K562 (cell line): ENCODE data around the gene IQCE. TPM values are rescaled to one million over a fixed set of nuclear protein-coding genes. Genes with fewer than 3 reads are reported as not detected.

Experiments
- ATAC-seq: fragments of 200-7000 bp; cut with Tn5 transposase; 3 replicates; pipeline ENCODE4 v1.9.1; 2020; ENCODE audit warnings: moderate library complexity
- BruUV-seq: library from RNA; stranded (reverse); fragments of 400-500 nt; replicated peaks from 2 replicates; lab custom pipeline; 2021; lab: Mats Ljungman, UMichigan
- CTCF ChIA-PET: fragments of 300-600 bp; formaldehyde crosslinking; extraction: SDS; loops from one replicate; lab custom pipeline; 2021; ENCODE audit warnings: low intra/inter-chr PET ratio; lab: Yijun Ruan, JAX
- POLR2A ChIA-PET: fragments of 300-600, 350-650 bp; sonication (Branson Sonifier 250); formaldehyde crosslinking; extraction: SDS; loops from one replicate; lab custom pipeline; 2021; ENCODE audit warnings: antibody characterized with exemption, inconsistent platforms; lab: Yijun Ruan, JAX
- DNase-seq, 4 experiments: peaks; one replicate each; pipeline versions ENCODE4 v3.0.0 to v3.0.0-alpha.2; 2011 to 2018; ENCODE audit warnings: low spot score in 3 of 4, mixed read lengths in 3 of 4; ENCODE audit errors: extremely low read depth in 1 of 4
- FAIRE-seq: peaks from 2 replicates; lab custom pipeline; 2011; peaks lifted over from hg19 to GRCh38; lab: Jason Lieb, UNC
- H2AFZ ChIP-seq: 2 replicates; pipeline ENCODE4 v1.6.0; 2011; ENCODE audit warnings: low read depth, low read length, control low read depth, inconsistent platforms
- H3K27ac ChIP-seq: fragments of 200-600 bp; 3 replicates; pipeline ENCODE4 v1.8.0; 2011; ENCODE audit warnings: low read depth, mild to moderate bottlenecking, control low read depth, inconsistent platforms, low read length, moderate library complexity, mixed read lengths; ENCODE audit errors: extremely low read depth
- H3K27me3 ChIP-seq, 2 experiments: fragments of 300-600 bp in 1 of 2; 2 replicates in 1 of 2; 3 replicates in 1 of 2; pipeline versions ENCODE4 v1.6.0 to v1.8.0; 2011; ENCODE audit warnings: inconsistent platforms in 2 of 2, low read length in 2 of 2, mild to moderate bottlenecking in 1 of 2, mixed read lengths in 1 of 2, moderate library complexity in 1 of 2; ENCODE audit not compliant: control insufficient read depth in 2 of 2, insufficient read depth in 2 of 2
- H3K36me3 ChIP-seq: fragments of 300-600 bp; 3 replicates; pipeline ENCODE4 v1.8.0; 2011; ENCODE audit warnings: mild to moderate bottlenecking, low read length, inconsistent platforms; ENCODE audit not compliant: control insufficient read depth, insufficient read depth
- H3K4me1 ChIP-seq, 2 experiments: fragments of 200-600 bp in 1 of 2; replicated peaks in 1 of 2; 2 replicates in 1 of 2; 3 replicates in 1 of 2; pipeline versions ENCODE4 v1.5.1 to v1.8.0; 2011; ENCODE audit warnings: inconsistent platforms in 2 of 2, low read length in 2 of 2, mild to moderate bottlenecking in 1 of 2, mixed read lengths in 1 of 2, moderate library complexity in 1 of 2; ENCODE audit not compliant: control insufficient read depth in 2 of 2, insufficient read depth in 2 of 2
- H3K4me2 ChIP-seq: 2 replicates; pipeline ENCODE4 v1.6.1; 2011; ENCODE audit warnings: low read length, control low read depth, inconsistent platforms, mixed read lengths; ENCODE audit not compliant: insufficient read depth
- H3K4me3 ChIP-seq: fragments of 200-600 bp; sonication (generic), shearing (Covaris generic); 2 replicates; pipeline ENCODE4 v1.5.1; 2016; ENCODE audit warnings: control low read depth, inconsistent platforms
- H3K79me2 ChIP-seq: fragments of 200-600 bp; 3 replicates; pipeline ENCODE4 v1.8.0; 2011; ENCODE audit warnings: low read length, inconsistent platforms; ENCODE audit not compliant: control insufficient read depth, insufficient read depth
- H3K9ac ChIP-seq, 2 experiments: 2 replicates each; pipeline versions ENCODE4 v1.6.0 to v1.6.1; 2011; ENCODE audit warnings: low read depth in 2 of 2, low read length in 2 of 2, control low read depth in 1 of 2, inconsistent platforms in 1 of 2, mild to moderate bottlenecking in 1 of 2, mixed read lengths in 1 of 2; ENCODE audit not compliant: insufficient read depth in 1 of 2
- H3K9me1 ChIP-seq: one replicate; pipeline ENCODE4 v1.6.0; 2011; ENCODE audit warnings: inconsistent platforms, mild to moderate bottlenecking, low read length, moderate library complexity; ENCODE audit not compliant: control insufficient read depth, insufficient read depth
- H3K9me3 ChIP-seq: replicated peaks from 2 replicates; pipeline ENCODE4 v1.5.1; 2011; ENCODE audit warnings: low read depth, low read length, inconsistent platforms; ENCODE audit not compliant: control insufficient read depth, insufficient read depth
- H4K20me1 ChIP-seq: replicated peaks from 2 replicates; pipeline ENCODE4 v1.6.1; 2011; ENCODE audit warnings: low read length, inconsistent platforms, mixed read lengths; ENCODE audit not compliant: control insufficient read depth, insufficient read depth
- C11orf30 ChIP-seq: fragments of 450-650 bp; IDR thresholded peaks from 2 replicates; pipeline ENCODE4 v1.6.1; 2016; ENCODE audit warnings: low read depth, mild to moderate bottlenecking
- POLR2G ChIP-seq: fragments of 200-400 bp; formaldehyde crosslinking; IDR thresholded peaks from 2 replicates; pipeline ENCODE4 v1.6.1; 2017; ENCODE audit warnings: low read depth, mild to moderate bottlenecking, antibody characterized with exemption, low read length, moderate library complexity
- RBFOX2 ChIP-seq: fragments of 200-400 bp; formaldehyde crosslinking; IDR thresholded peaks from 2 replicates; pipeline ENCODE4 v1.6.1; 2017; ENCODE audit warnings: low read depth, mild to moderate bottlenecking, low read length, moderate library complexity
- ZNF121 ChIP-seq: sonication (generic); formaldehyde crosslinking; conservative IDR thresholded peaks from 2 replicates; pipeline ENCODE4 v1.8.0; 2022; ENCODE audit warnings: missing genetic modification reagents
- ZNF79 ChIP-seq: fragments of 250-450 bp; sonication (Bioruptor Pico); IDR thresholded peaks from 2 replicates; pipeline ENCODE4 v1.4.0; 2020; ENCODE audit warnings: low read depth, mild to moderate bottlenecking, moderate library complexity
- WGBS: fragments of 100-300 bp; shearing (Covaris generic); methylation state at CpG from one replicate; pipeline ENCODE4 v1.1.6; 2016; ENCODE audit warnings: low coverage, mixed read lengths; ENCODE audit not compliant: insufficient coverage; ENCODE audit errors: missing lambda C conversion rate; 5-methylcytosine and 5-hydroxymethylcytosine counted together
- in situ Hi-C: fragments of 300-500 bp; cut with MboI; formaldehyde crosslinking; loops from 4 replicates; pipeline ENCODE4 v1.15.0; 2018; ENCODE audit warnings: inconsistent platforms, mixed read lengths
- intact Hi-C: fragments of 100-400 bp; cut with micrococcal nuclease; formaldehyde crosslinking; loops from 2 replicates; pipeline ENCODE4 v1.14.2; 2022
- polyA plus RNA-seq, 8 experiments: library from polyadenylated mRNA; depleted of rRNA in 4 of 8; stranded (reverse) in 5 of 8; unstranded in 3 of 8; fragments of >200 nt; fragmentation: Nextera tagmentation in 2 of 8; fragmentation: Illumina TruSeq in 1 of 8; extraction: Ambion mirVana in 2 of 8; extraction: Trizol in 1 of 8; gene quantifications; 2 replicates each; pipeline versions ENCODE4 v1.2.1 to v1.2.3, GENCODE V29; 2011 to 2014; ENCODE audit warnings: inconsistent platforms in 1 of 8, missing spikeins in 1 of 8
- total RNA-seq, 7 experiments: library from RNA; depleted of rRNA in 6 of 7; stranded (reverse); fragments of >200 nt in 6 of 7; fragmentation: Illumina TruSeq in 2 of 7; extraction: Trizol in 2 of 7; gene quantifications; 2 replicates each; pipeline versions ENCODE4 v1.2.1 to v1.2.3, GENCODE V29; 2011 to 2021; ENCODE audit warnings: low replicate concordance in 1 of 7
- TF ChIP-seq, protein P1 (sequence below): fragments of 450-650 bp; IDR thresholded peaks from 2 replicates; pipeline ENCODE4 v1.6.1; 2016; ENCODE audit warnings: antibody characterized with exemption

The IQCE gene
- total and polyA plus RNA-seq, 9 of the 15 experiments (the other 6 are each of a cell fraction or from before 2014, with no cell fraction given) = 0.18 to 8.5 (median 4.2) TPM

DNA sequence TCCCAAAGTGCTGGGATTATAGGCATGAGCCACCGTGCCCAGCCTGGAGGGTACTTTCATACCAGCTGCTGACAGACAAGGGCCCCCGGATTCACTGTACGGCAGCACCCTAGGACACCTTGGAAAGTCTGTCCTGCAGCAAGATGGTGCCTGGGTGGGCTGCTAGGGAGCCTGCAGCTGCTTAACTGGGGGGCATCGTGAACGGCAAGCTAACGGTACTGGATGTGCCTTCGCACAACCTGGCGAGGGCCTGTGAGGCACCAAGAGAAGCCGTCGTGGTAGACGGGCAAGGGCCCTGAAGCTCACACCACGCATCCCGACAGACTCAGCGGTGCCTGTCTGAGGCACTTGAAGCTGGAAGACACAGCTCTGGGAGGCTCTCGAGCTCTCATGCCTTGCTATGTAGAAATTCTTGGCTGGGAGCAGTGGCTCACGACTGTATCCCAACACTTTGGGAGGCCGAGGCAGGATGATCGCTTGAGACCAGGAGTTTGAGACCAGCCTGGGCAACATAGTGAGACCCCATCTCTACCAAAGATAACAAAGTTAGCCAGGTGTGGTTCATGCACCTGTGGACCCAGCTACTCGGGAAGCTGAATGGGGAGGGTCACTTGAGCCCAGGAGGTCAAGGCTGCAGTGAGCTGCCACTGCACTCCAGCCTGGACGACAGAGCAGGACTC, 12.9 kb upstream of the IQCE start:
- peak; percentile 32; the same call in 1 of the 2 replicates for TF ChIP-seq POLR2G
- TF ChIP-seq RBFOX2 = 0 out of 2 replicates have a peak, but pooled peaks have one; percentile 35
- 0 out of 2 replicates have a peak, but pooled peaks have one; percentile 7 for TF ChIP-seq ZNF121
- TF ChIP-seq, protein P1, sequence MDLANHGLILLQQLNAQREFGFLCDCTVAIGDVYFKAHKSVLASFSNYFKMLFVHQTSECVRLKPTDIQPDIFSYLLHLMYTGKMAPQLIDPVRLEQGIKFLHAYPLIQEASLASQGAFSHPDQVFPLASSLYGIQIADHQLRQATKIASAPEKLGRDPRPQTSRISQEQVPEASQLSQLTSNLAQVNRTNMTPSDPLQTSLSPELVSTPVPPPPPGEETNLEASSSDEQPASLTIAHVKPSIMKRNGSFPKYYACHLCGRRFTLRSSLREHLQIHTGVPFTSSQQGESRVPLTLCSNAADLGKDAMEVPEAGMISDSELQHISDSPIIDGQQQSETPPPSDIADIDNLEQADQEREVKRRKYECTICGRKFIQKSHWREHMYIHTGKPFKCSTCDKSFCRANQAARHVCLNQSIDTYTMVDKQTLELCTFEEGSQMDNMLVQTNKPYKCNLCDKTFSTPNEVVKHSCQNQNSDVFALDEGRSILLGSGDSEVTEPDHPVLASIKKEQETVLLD = no peak
- TF ChIP-seq C11orf30 = no peak
- TF ChIP-seq ZNF79 (CRISPR knock-in tag) = no peak
- H3K9me1 ChIP-seq = no peaks in the 10 kb centered on the region
- no peaks in the 10 kb centered on the region for H3K9me3 ChIP-seq
- CTCF ChIA-PET = interaction anchor here (1.4 kb wide), 1 partner anchor 10 kb away, joined by 3 read pairs; the partner anchor contains the start of gene BRAT1
- H3K27ac ChIP-seq = no peak overlapping the region
- DNase-seq (no peak), FAIRE-seq (no peak), ATAC-seq (no peak)
- H4K20me1 ChIP-seq = peaks cover 4% of the 10 kb centered on the region; the same call in 1 of the 2 replicates
- H3K4me3 ChIP-seq = no peak overlapping the region
- no TSS peak for BruUV-seq
- H3K79me2 ChIP-seq = 0 out of 3 replicates have a peak, but pooled peaks cover 5% of the 10 kb centered on the region
- H3K4me1 ChIP-seq = peaks cover 0 to 5% of the 10 kb centered on the region in 2 experiments; a peak in 1 of 5 replicates
- intact Hi-C loops (no loop called here), in situ Hi-C loops (no loop called here)
- H3K4me2 ChIP-seq = no peak overlapping the region
- 0 out of 4 replicates have a peak overlapping the region, but pooled peaks of 1 of the 2 experiments have one; percentile 2 for H3K9ac ChIP-seq
- H2AFZ ChIP-seq = no peak overlapping the region
- whole genome bisulfite sequencing = 96% methylated on average over 17 of the region's 20 CpGs
- peaks cover 85% of the 10 kb centered on the region for H3K36me3 ChIP-seq
- H3K27me3 ChIP-seq = no peaks in the 10 kb centered on the region
- POLR2A ChIA-PET = interaction anchor here (0.7 to 1.5 kb wide), 2 partner anchors 10 to 190 kb away, joined by 3 to 5 read pairs; partner anchors contain the start of gene BRAT1
